Gastroesophageal sphincter (tissue), 3 donors: ENCODE data around the gene C3orf62.

ENCODE experiments used
- POLR2AphosphoS5 ChIP-seq: sonication (generic); formaldehyde crosslinking; IDR thresholded peaks from one replicate; pipeline ENCODE4 v1.6.1; 2017; ENCODE audit warnings: antibody characterized with exemption
- TF ChIP-seq, protein P1 (sequence below), 4 experiments: fragments of 200-600 bp in 2 of 4; fragments of 450-650 bp in 2 of 4; sonication (generic) in 1 of 4; IDR thresholded peaks; one replicate each; pipeline ENCODE4 v1.5.1; 2017 to 2019; ENCODE audit warnings: antibody characterized with exemption in 4 of 4, mild to moderate bottlenecking in 2 of 4, moderate library complexity in 2 of 4

DNA sequence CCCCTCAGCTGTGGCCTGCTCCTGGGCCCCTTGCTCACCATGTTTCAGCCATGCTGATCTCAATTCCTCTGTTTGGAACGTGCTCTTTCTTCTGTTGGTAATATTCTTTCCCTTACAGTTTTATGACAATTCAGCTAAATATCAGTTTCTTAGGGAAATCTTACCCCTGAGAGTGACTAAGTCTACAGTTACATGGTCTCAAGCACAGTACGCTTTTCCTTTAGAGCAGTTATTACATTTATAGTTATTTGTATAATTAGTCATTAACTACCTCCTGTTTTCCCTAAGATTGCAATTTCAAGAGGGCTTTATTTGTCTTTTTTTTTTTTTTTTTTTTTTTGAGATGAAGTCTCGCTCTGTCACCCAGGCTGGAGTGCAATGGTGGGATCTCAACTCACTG lies 23.5 kb downstream of the C3orf62 start:
- TF ChIP-seq, protein P1, sequence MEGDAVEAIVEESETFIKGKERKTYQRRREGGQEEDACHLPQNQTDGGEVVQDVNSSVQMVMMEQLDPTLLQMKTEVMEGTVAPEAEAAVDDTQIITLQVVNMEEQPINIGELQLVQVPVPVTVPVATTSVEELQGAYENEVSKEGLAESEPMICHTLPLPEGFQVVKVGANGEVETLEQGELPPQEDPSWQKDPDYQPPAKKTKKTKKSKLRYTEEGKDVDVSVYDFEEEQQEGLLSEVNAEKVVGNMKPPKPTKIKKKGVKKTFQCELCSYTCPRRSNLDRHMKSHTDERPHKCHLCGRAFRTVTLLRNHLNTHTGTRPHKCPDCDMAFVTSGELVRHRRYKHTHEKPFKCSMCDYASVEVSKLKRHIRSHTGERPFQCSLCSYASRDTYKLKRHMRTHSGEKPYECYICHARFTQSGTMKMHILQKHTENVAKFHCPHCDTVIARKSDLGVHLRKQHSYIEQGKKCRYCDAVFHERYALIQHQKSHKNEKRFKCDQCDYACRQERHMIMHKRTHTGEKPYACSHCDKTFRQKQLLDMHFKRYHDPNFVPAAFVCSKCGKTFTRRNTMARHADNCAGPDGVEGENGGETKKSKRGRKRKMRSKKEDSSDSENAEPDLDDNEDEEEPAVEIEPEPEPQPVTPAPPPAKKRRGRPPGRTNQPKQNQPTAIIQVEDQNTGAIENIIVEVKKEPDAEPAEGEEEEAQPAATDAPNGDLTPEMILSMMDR (IDR thresholded peaks at IDR 0.05) = no peak
- no peak for TF ChIP-seq POLR2AphosphoS5
